DMS153 treated with DMSO at 0.1 percent for 48 hours (cell line): ENCODE results near the gene GNA12.
"Not testable (repeated sequence)": the region's sequence is repeated elsewhere in the genome, so short reads cannot be mapped to it uniquely, and the experiment has no call there.

Source experiments
- DNase-seq: peaks from one replicate; lab custom pipeline; 2025; ENCODE audit not compliant: unreplicated experiment; lab: John Stamatoyannopoulos, UW

The GNA12 gene

DNA sequence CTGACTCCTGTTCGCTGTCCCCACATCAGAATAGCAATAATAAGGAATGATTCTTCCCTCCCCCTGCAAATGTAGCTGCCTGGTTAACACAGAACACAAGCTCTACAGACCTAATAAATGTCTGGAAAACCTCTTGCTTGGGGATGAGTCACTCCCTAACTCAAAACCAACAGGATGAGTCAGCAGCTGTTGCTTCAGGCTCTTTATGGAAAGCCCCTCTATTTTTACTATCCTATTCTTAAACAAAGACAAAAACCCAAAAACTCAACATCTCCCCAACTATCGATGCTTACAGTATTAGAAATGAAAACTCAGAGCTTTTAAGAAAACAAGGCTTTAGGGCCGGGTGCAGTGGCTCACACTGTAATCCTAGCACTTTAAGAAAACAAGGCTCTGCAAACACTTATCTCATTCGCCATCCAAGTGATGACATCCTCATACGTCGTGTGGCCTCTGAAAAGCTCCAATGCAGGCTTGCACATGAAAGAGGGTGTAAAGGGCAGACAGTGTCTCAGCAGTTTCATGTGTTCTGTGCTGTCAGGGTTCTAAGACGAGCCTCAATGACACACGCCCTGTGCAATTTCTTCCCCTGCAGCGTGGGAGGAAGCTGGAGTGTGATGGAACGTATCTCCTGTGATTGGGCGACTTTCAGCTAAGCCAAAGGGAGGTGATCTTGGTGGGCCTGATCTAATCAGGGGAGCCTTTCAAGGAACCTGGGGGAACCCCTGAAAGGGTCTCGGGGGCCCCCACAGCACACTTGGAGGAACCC is 86.0 kb downstream of the GNA12 start:
- DNase-seq = peak; percentile 92

DNA sequence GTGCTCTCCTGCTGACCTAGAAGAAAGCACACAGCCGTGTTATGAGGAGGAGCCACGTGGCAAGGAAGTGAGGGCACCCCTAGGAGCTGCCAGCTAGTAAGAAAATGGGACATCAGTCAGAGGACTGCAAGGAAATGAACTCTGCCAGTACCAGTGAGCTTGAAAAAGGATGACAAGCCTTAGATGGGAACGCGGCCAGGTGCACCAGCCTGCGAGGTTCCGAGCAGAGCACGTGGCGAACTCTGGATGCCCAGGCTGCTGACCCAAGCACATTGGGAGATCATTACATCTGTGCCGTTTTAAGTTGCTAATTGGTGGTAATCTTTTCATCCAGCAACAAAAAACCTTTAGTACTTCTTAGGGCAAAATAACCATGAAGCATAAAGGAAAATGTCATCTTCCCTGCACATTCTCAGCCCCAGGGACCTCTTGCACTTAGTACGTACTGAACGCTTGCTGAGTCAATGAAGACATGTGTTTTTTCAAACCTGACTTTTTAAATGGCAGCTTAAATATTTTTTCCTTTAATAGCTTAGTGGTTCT is 86.7 kb downstream of the GNA12 start:
- DNase-seq = peak; percentile 74

DNA sequence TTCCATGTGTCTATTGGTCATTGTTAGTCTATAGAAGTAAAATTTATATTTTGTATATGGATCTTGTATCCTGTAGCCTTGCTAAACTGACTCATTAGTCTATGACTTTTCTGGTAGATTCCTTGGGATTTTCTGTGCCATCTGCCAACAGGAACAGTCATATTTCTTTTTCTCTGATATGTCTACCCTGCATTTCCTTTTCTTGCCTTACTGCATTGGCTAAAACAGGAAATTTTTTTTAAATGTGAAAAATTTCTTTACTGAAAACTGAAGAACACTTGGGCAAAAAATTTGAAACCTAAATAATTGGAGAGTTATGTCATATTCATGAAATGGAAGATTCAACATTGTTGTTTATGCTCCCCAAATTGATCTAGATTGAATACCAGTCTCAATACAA is 88.6 kb downstream of the GNA12 start:
- no peak for DNase-seq

DNA sequence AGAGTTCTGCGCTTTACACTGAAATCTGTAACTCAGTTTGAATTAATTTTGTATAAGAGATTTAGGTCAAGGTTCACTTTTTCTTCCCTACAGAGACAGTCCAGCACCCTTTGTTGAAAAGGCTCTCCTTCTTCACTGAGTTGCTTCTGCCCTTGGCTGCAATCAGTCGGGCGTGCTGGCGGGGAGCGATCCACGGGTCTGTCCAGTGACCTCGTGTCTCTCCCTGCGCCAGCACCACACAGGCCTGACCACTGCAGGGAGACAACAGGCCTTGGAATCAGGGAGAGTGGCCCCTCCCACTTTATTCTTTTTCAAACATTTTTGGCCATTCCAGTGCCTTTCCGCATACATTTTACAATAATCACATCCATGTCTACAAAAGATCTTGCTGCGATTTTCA is 89.2 kb downstream of the GNA12 start:
- DNase-seq = no peak

DNA sequence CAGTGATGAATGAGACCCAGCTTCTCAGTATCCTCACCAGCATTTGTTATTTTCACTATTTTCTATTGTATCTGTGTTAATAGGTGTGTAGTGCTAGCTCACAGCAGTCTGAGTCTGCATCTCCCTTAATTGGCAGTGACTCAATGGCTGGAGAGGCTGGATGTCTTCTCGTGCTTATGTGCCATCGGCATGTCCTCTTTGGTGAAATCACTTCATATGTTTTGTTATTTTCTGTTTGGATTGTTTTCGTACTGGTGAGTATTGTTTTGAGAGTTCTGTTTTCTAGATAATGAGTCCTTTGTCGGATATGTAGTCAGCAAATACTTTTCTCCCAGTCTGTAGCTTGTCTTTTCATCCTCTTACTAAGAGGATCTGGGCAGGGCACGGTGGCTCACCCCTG is 90.0 kb downstream of the GNA12 start:
- no peak for DNase-seq

DNA sequence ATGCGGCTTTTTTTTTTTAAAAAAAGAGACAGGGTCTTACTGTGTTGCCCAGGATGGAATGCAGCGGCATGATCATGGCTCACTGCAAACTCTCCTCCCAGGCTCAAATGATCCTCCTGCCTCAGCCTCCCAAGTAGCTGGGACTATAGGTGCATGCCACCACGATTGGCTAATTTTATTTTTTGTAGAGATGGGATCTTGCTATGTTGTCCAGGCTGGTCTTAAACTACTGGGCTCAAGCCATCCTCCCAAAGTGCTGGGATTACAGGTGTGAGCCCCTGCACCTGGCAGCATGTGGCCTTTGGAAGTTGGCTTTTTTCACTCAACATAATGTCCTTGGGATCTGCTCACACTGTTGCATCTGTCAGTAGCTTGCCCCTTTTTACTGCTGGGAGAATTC is 91.0 kb downstream of the GNA12 start:
- DNase-seq = no peak

DNA sequence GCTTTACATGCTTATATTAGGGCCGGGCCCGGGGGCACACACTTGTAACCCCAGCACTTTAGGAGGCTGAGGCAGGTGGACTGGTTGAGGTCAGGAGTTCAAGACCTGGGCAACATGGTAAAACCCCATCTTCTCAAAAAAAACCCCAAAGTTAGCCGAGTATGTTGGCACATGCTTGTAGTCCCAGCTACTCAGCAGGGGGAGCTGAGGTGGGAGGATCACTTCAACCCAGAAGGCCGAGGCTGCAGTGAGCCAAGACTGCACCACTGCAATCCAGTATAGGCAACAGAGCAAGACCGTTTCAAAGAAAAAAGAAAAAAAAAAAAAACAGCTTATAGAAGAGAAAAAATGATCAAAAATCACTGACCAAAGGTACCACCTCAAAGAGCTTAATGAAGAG is 93.0 kb downstream of the GNA12 start:
- no peak for DNase-seq

DNA sequence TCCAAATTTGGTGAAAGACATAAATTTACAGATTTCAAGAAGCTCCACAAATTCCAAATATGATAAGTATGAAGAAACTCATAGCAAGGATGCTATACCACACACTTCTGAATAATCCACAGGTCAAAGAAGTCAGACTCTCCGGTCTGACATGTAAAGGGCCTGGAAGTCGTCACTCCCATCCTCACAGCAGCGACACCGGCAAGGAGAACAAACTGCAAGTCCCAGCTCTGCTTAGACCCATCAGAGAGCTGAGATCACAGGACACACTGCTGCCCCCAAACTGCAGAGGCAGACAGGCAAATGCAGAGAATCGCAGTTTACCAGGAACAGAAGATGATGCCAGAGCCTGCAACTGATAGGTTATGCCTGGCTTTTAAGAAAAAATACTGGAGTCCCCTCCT is 94.1 kb downstream of the GNA12 start:
- no peak for DNase-seq

DNA sequence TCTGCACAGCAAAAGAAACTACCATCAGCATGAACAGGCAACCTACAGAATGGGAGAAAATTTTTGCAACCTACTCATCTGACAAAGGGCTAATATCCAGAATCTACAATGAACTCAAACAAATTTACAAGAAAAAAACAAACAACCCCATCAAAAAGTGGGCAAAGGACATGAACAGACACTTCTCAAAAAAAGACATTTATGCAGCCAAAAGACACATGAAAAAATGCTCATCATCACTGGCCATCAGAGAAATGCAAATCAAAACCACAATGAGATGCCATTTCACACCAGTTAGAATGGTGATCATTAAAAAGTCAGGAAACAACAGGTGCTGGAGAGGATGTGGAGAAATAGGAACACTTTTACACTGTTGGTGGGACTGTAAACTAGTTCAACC is 95.4 kb downstream of the GNA12 start:
- DNase-seq = not testable (repeated sequence)

DNA sequence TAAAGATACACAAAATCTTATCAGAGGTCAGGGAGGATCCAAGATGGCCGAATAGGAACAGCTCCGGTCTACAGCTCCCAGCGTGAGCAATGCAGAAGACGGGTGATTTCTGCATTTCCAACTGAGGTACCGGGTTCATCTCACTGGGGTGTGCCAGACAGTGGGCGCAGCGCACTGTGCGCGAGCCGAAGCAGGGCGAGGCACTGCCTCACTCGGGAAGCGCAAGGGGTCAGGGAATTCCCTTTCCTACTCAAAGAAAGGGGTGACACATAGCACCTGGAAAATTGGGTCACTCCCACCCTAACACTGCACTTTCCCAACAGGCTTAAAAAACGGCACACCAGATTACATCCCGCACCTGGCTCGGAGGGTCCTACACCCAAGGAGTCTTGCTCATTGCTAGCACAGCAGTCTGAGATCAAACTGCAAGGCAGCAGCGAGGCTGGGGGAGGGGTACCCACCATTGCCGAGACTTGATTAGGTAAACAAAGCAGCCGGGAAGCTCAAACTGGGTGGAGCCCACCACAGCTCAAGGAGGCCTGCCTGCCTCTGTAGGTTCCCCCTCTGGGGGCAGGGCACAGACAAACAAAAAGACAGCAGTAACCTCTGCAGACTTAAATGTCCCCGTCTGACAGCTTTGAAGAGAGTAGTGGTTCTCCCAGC is 100.5 kb downstream of the GNA12 start:
- DNase-seq = not testable (repeated sequence)

DNA sequence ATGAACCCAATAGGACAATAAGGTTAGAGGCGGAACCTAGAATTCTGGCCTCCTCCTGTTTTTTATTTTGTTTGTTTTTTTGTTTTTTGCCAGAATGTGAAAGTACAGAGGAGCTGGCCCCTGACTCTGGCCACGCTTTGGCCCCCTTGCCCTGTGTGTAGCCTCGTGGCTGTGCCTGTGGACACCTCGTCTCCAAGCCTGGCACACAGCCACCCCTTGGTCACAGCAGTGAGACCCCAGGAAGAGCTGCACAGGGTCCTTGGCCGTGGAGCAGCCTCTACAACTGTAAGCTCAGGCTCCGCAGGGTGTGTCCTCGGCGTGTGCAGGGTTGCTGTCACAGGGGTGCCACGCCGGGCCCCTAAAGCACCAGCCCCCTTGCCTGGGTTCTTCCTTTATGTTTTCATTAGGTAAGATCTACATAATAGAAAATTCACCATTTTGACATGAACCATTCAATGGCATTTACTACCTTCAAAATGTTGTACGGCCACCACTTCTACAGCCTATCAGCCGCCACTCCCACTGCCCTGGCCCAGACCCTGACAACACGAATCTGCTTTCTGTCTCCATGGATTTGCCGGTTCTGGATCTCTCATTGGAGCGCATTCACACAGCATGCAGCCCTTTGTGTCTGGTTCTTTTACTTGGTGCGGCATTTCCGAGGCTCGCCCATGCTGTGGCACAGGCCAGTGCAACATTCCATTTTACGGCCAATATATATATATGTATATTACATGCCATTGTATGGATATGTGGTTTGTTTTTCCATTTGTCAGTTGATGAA is 105.2 kb downstream of the GNA12 start:
- no peak for DNase-seq

DNA sequence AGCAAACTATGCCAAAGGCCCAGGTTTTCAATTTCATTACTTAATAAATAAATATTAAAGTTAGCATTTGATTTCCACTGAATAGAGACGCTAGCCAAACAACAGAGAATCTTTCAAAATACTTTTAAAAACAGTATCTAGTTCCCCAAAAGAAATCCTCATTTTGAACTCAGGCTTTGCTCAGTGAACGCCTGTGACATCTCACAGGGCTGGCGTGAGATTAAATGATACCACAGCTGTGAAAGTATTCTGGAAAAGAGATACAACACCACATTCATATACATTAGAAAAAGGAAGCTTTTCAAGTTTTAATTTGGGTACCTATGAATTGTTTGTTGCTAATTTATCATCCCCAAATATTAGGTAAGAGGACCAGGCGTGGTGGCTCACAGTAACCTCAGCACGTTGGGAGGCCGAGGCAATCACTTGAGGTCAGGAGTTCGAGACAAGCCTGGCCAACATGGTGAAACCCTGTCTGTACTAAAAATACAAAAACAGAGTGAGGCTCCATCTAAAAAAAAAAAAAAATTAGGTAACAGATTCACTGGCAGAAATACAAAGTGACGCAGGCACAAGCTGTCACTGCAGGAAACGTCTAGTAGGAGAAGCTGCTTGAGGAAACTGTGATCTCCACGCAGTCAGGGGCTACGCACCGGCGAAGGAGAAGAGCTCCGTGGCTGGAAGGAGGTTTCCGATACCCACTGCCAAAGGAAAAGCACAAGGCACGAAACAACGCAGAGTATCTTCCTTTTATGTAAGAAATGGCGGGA is 106.2 kb downstream of the GNA12 start:
- no peak for DNase-seq

DNA sequence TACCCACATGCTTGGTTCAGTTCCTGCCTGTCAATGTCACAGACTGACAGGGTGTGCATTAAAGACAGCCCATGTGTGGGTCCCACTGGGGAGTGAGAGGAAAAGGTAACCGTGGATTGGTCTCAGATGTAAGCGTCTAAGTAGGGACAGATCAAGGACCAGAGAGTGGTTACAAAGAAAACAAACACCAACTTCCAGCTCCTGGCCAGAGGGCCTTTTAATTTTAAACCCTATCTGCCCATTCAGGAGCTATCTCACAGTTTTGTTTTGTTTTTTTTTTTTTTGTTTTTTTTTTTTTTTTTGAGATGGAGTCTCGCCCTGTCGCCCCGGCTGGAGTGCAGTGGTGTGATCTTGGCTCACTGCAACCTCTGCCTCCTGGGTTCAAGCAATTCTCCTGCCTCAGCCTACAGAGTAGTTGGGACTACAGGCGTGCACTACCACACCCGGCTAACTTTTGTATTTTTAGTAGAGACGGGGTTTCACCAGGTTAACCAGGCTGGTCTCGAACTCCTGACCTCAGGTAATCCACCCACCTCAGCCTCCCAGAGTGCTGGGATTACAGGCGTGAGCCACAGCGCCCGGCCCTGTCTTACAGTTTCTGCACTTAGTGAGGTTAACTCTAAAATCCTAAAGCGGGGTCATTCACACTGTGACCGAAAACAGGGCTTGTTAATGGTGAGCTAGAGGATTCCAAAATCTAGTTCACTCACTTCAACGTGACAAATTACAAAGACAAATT is 106.9 kb downstream of the GNA12 start:
- DNase-seq = not testable (repeated sequence)

DNA sequence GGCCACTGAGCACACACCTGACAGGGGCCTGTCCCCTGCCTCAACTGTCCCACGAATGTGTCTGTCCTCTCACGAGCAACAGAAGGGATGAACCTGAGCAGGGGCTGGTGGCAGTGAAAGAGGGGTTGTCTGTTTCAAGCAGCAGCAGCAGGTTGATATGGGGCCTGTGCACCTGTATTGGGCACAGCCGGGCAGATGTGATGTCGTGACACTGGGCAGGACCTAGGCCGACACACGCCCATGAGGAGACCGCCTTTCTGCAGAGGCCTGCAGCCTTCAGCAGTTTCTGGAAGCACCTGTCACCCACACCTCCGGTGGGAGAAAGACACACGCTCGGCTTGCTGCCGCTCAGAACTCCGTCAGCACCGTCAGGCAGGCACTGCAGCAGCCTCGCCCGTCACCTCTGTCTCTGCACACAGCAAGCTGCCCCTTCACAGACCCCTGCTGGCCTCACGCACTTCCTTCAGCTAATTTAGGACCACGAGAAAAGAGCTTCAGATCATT is 107.6 kb downstream of the GNA12 start:
- DNase-seq = no peak

DNA sequence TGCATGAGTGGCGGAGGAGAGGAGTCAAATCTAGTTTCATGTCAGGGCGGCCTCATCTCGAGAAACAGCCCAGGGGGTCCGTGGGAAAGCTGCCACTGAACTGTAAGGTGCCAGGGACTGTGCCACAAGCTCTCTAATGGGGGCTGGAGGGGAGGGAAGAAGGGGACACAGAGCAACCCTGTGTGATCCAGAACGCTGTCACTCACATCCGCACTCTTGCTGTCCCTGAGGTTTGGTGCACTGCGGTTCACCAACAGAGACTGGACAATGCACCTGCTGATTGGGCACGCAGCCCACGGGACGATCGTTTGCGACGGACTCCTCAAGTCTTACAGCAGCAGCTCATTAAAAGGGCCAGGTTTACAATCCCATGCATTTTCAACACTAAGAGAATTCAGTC is 108.4 kb downstream of the GNA12 start:
- DNase-seq = no peak

DNA sequence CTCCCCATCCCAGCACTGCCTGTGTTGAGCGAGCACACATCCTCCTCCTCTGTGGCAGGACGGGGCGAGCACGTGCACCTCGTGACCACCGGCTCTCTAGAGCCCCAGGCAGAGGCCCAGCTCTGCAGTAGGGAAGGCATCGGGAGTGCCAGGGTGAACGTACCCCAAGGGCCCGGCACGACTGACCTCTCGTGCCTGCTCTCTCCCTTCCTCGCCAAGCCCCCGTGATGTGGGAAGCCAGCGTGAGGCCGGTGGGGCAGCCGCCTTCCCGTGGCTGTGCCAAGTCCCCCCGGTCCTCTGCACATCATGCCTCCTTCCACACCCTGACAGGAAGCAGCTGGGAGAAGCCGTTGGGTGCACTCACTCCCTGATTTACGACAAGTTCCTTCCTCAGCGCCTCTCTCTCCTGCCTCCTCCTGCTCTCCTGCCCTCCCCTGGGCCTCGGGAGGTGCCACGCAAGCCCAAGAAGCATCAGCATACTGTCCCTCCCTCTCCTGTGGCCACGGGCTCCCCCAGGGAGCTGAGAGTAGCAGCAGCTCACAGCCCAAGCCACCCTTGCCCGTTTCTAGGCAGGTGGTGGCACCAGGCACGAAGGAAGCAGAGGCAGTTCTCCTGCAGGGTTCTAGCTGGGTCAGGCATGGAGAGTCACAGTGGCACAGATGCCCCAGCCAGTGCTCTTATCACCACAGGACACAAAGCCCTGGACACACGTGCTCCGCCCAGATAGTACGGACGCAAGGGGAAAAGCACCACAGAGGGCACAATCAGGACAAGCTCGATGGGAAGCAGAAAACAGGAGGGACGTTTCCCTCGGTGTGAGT is 109.1 kb downstream of the GNA12 start:
- DNase-seq = peak; percentile 56

DNA sequence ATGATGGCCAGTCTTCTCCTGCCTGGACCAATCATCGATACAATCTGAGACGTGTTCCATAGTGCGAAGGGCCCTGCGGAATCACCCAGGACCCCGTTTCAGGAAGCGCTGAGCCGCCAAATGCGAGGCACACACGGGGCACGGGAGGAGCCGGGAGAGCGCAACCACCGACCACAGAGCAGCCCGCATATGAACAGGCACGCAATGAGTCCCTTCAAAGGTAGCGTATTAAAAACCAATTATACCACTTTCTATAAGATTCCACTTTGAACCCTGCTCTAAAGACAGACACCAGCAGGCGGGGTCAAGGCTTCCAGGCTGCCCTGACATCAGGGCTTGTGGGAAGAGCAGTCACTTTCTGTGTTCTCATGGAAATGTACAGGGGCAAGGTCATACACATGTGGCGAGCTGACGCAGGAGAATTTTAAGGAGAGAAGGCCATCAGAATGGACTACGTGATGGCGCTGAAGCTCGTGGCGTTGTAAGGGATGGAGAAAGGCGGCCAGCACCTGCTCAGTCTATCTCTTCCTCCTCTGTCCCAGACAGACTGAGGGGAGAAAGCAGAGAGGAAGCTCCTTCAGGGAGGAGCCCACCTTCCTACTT is 109.9 kb downstream of the GNA12 start:
- no peak for DNase-seq

DNA sequence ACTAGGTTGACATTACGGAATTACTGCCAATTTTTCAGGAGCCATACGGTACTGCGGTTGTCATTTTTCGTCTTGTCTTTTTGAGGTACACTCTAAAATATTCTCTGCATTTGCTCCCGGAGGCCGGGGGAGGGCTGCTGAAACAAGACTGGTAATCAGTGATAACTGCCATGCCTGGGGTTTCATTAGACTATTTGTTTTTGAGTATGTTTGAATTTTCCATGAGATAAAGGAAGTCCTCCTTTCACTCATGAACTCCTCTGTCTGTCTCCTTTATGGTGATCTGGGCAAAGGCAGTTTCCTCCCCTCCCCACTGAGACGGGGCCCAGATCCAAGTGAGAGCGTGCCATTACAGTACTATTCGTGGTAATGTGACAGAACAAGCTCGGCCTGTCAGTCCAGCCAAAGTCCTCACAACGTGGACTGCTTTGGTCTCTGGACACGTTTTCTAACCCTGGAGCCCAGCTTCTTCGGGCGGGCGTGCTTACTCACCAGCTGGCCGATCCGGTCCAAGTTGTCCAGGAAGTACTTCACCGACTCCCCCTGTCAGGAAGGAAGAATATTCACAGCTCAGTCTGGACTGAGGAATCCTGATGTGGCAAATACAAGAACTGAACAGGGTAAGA is 111.0 kb downstream of the GNA12 start:
- DNase-seq = no peak
